Stromal cell of bone marrow (primary cell): ENCODE data around the gene HS3ST2.
"Not testable (repeated sequence)": the region's sequence is repeated elsewhere in the genome, so short reads cannot be mapped to it uniquely, and the experiment has no call there.

Experiments
- DNase-seq: peaks from one replicate; pipeline ENCODE4 v3.0.0-alpha.2; 2012; ENCODE audit warnings: low read depth

The HS3ST2 gene

GRCh38 chr16:22813223-22813947 lies 577 bp upstream of the HS3ST2 start:
- DNase-seq, result no peak

GRCh38 chr16:22814711-22815105 lies 746 bp downstream of the HS3ST2 start:
- no peak for DNase-seq

GRCh38 chr16:22815863-22816262 lies 1.9 kb downstream of the HS3ST2 start:
- DNase-seq, result no peak

GRCh38 chr16:22816475-22816874 lies 2.5 kb downstream of the HS3ST2 start:
- DNase-seq, result no peak

DNA sequence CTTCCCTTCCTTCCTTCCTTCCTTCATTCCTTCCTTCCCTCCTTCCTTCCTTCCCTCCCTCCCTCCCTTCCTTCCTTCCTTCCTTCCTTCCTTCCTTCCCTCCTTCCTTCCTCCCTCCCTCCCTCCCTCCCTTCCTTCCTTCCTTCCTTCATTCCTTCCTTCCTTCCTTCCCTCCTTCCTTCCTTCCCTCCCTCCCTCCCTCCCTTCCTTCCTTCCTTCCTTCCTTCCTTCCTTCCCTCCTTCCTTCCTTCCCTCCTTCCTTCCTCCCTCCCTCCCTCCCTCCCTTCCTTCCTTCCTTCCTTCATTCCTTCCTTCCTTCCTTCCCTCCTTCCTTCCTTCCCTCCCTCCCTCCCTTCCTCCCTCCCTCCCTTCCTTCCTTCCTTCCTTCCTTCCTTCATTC lies 4.8 kb downstream of the HS3ST2 start:
- DNase-seq, result not testable (repeated sequence)

- no peak for DNase-seq
These were observed 24.7 kb downstream of the HS3ST2 start for GRCh38 chr16:22838681-22839080.

DNA sequence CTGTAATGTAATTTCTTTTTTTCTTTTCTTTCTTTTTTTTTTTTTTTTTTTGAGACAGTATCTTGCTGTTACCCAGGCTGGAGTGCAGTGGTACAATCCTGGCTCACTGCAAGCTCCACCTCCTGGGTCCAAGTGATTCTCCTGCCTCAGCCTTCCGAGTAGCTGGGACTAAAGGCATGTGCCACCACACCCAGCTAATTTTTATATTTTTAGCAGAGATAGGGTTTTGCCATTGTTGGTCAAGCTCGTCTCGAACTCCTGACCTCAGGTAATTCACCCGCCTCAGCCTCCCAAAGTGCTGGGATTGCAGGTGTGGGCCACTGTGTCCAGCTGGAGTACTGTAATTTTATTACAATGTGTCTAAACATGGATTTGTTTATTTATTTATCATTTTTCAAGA lies 28.1 kb downstream of the HS3ST2 start:
- not testable (repeated sequence) for DNase-seq

DNA sequence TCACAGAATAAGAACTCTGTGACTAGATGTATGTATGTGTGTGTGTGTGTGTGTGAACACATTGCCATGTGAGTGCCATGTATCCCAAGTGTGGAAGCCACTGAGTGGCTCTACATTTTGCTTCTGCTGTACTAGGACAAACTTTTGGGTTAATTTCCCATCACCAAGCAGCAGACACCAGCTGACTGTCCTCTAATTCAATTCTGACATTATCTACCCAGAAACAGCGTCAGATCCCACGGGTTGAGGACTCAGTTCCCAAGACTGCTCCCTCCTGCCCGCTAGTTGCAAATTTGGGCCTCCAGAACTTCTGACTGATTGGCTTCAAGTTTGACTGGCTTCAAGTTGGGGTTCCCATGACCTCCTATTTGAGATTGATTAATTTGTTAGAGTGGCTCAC lies 29.2 kb downstream of the HS3ST2 start:
- DNase-seq, result no peak

GRCh38 chr16:22843856-22844255 lies 29.9 kb downstream of the HS3ST2 start:
- DNase-seq, result peak; percentile 1

DNA sequence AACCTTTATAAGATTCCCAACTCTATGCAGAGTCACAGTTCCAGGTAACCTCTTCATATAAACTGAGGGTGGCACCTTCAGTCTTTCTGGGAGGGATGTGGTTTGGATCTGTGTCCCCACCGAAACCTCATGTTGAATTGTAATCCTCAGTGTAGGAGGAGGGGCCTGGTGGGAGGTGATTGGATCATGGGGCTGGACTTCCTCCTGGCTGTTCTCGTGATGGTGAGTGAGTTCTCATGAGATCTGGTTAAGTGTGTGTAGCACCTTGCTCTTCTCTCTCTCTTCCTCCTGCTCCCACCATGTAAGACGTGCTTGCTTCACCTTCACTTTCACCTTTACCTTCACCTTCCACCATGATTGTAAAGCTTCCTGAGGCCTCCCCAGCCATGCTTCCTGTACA lies 30.5 kb downstream of the HS3ST2 start:
- no peak for DNase-seq

- DNase-seq, result no peak
These were observed 33.1 kb downstream of the HS3ST2 start for GRCh38 chr16:22847100-22847499.

DNA sequence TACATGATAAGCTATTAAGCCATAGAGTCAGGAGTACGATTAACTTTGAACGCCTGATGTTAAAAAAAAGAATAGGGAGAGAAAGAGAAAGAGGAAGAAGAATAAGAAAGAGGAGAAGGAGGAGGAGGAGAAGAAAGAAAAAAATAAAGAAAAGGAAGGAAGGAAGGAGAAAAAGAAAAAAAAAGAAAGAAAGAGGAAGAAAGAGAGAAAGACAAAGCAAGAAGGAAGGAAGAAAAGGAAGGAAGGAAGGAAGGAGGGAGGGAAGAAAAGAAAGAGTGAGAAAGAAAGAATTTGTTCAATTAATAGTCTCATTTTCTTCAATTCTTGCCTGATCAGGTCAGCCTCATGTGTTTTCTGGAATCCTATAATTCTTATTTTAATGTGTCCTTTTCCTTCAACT lies 33.7 kb downstream of the HS3ST2 start:
- no peak for DNase-seq

DNA sequence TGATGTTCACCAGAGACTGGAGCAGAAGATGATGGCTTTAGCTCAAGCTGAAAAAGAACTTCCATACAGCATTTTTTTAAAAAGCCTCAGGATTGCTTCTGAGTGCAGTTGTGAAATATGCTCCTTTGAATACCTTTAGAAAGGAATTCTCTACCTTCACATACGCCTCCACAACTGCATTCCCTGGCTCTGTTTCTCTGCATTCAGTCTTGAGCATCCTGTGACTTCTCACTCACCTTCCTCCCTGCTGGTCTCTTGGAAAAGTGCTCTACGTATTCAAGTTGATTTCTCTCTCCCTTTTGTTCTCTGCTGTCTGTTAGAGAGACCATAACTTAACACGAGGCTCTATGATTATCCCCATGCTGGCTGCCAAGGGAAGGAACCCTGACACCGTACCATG lies 34.5 kb downstream of the HS3ST2 start:
- DNase-seq, result no peak

DNA sequence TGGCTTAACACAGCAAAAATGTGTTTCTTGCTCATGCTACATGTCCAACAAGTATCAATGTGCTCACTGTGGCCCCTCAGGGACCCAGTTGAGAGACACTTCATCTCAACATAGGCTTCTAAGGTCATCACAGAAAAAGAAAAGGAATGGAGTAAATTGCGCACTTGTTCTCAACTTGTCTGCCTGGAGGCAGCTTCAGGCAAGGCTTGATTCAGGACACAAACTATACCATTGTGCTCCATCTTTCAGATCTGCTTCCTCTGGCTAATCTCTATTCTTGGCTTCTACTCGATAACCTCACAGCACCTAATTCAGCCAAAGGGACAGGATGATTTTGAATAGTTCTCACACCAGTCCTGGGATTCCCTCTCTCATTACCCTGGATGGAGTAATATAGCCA lies 35.6 kb downstream of the HS3ST2 start:
- DNase-seq, result no peak

- DNase-seq, result no peak
These were observed 41.3 kb downstream of the HS3ST2 start for GRCh38 chr16:22855231-22855630.

GRCh38 chr16:22857296-22858025 lies 43.5 kb downstream of the HS3ST2 start:
- DNase-seq, result no peak

GRCh38 chr16:22859925-22860324 lies 46.0 kb downstream of the HS3ST2 start:
- no peak for DNase-seq

- DNase-seq, result no peak
These were observed 47.6 kb downstream of the HS3ST2 start for GRCh38 chr16:22861580-22861979.

GRCh38 chr16:22862046-22862445 lies 48.1 kb downstream of the HS3ST2 start:
- no peak for DNase-seq

DNA sequence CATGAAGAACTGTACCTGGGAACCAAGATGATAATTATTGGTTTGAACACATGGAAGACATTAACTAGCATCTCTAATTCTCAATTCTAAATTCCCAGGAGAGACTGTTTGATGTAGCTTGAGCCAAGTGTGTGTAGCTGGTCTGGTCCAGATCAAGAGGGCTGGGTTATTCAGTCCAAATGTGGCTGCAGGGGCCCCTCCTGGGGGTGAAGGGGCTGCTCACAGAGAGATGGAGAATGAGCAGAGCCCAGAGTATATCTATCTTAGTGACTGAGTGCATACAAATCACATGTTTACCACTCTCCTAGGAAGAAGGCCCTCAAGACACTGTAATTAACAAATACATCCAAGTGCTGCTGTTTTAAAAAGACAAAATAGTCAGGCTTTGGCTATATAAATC lies 50.4 kb downstream of the HS3ST2 start:
- DNase-seq, result no peak

GRCh38 chr16:22868593-22869224 lies 54.7 kb downstream of the HS3ST2 start:
- DNase-seq, result no peak

- no peak for DNase-seq
These were observed 57.9 kb downstream of the HS3ST2 start for GRCh38 chr16:22871861-22872260.

GRCh38 chr16:22874394-22874793 lies 60.4 kb downstream of the HS3ST2 start:
- no peak for DNase-seq
